Activated CD4-positive, alpha-beta T cell treated with anti-CD3 and anti-CD28 coated beads for 4 hours (primary cell): ENCODE results near the gene RIPOR2.

Experiments
- DNase-seq, 2 donors: peaks; one replicate each; pipeline ENCODE4 v3.0.0-alpha.2; 2020

Gene RIPOR2, protein sequence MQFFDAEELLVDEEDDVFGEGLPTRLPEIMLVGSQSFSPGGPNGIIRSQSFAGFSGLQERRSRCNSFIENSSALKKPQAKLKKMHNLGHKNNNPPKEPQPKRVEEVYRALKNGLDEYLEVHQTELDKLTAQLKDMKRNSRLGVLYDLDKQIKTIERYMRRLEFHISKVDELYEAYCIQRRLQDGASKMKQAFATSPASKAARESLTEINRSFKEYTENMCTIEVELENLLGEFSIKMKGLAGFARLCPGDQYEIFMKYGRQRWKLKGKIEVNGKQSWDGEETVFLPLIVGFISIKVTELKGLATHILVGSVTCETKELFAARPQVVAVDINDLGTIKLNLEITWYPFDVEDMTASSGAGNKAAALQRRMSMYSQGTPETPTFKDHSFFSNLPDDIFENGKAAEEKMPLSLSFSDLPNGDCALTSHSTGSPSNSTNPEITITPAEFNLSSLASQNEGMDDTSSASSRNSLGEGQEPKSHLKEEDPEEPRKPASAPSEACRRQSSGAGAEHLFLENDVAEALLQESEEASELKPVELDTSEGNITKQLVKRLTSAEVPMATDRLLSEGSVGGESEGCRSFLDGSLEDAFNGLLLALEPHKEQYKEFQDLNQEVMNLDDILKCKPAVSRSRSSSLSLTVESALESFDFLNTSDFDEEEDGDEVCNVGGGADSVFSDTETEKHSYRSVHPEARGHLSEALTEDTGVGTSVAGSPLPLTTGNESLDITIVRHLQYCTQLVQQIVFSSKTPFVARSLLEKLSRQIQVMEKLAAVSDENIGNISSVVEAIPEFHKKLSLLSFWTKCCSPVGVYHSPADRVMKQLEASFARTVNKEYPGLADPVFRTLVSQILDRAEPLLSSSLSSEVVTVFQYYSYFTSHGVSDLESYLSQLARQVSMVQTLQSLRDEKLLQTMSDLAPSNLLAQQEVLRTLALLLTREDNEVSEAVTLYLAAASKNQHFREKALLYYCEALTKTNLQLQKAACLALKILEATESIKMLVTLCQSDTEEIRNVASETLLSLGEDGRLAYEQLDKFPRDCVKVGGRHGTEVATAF

GRCh38 chr6:24935366-24936152, at the start of gene RIPOR2:
RIPOR2 (minus strand) TSS chr6:24935960; CDS start chr6:24935898, 62 bp downstream.
- peak; percentile 57 to 65 for DNase-seq

GRCh38 chr6:24985323-24985722, 49.6 kb upstream of the RIPOR2 start:
- DNase-seq = no peak

GRCh38 chr6:24982231-24982630, 46.5 kb upstream of the RIPOR2 start:
- DNase-seq = no peak

DNA sequence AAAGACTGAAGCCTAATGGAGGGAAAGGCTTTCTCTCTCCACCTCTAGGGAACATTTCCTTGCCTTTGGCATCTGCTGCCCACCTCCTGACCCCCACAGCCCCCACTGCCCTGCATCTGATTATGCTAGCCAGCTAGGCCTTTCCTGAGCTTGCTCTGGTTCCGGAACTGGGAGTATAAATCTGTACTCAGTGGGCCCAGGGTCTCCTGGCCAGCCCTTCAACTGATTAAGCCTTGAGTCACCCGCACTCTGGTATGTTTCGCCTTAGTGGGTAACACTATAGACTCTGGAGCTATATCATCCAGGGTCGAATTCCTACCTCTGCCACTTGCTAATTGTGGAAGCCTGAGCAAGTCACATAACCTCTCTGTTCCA, 45.6 kb upstream of the RIPOR2 start:
- DNase-seq = no peak

GRCh38 chr6:24980507-24981385, 45.0 kb upstream of the RIPOR2 start:
- no peak for DNase-seq

DNA sequence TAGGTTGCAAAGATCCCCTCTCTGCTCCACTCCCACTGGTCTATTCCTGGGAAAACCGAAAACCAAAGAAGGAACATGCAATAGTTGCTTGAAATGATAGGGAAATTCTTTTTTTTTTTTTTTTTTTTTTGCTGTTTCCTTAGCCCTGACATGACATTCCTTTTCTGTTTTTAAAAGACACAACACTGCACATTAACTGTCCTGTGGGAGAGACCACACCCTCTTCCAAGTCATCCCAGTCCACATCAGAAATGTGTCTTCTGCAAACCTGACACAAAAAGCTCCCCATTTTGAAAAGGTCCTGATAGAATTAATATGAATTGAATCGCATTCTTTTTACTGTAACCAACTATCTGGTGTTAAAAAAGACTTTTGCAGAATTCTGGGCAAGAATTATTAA, 43.4 kb upstream of the RIPOR2 start:
- no peak for DNase-seq

- DNase-seq = peak; percentile 20 to 29
These were observed 38.7 kb upstream of the RIPOR2 start for GRCh38 chr6:24974182-24975171.

- no peak for DNase-seq
These were observed 36.7 kb upstream of the RIPOR2 start for GRCh38 chr6:24972311-24972958.

DNA sequence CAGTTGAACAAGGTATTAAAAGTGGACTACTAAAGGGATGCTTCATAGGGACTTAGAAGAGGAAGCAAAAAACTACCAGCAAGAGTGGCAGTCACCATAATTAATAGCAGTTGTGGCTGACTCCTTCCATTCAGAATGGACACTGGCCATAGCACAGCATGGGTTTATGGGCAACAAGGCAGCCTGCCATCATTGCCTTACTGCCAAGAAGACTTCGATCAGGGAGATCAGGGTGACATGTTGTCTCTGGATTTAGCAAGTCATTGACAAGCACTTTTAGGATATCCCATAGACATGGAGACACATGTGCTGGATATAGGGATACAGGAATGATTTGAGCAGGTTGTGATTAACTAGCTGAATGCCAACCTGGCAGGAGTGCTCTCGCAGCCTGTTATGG, 35.3 kb upstream of the RIPOR2 start:
- DNase-seq = no peak

DNA sequence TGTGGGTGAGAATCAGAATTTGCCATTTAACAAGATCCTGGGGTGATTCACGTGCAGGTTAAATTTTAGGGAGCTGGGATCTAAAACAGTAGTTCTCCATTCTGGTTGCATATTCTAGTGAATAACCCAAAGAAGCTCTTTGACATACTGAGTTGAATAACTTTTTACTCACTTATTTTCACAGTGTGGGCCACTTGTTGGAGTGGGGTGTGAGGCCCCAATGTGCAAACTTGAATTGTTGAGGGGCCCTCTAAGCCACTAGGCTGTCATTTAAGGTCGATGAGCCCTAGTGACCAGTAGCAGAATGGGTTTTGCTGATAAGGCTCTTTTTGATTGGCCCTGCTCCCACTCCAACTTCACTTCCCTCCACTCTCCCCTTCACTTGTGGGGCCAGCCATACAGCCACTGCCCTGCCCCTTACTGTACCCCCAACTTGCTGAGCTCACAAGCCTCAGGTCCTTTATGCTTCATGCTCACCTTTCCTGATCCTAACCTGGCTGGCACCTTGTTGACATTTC, 33.6 kb upstream of the RIPOR2 start:
- DNase-seq = no peak

DNA sequence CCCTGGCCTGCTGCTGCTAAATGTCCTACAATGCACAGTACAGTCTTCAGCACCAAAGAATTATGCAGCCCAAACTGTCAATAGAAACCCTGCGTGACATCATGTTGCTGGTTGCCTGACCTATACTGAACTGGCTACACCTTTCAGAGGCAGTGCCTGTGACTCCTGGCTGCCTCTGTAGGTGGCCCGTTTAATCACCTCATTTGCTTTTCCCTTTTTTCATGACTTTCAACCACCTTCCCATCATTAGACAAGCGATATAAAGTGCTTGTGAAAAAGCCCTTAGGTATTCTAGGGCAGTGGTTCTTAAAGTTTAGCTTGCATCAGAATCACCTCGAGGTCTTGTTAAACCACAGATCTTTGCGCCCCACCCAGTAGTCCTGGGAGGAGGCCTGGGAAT, 33.0 kb upstream of the RIPOR2 start:
- DNase-seq = no peak

DNA sequence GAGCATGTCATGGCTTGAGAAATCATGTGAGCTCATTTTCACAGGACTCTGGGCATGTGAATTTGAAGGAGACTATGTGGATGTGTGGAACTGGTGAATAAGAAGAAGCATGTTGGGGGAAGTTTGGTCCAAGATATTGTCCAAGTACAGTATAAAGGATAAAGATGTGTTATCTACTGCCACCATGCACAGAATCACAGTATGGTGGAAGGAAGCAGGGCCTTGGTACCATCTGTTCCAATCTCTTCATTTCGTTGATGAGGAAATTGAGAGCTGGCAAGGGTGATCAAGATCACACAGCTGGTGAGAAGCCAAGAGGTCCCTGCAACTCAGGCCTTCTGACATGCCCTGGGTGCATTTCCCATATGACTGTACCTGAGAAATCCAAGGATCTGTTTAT, 31.5 kb upstream of the RIPOR2 start:
- no peak for DNase-seq

DNA sequence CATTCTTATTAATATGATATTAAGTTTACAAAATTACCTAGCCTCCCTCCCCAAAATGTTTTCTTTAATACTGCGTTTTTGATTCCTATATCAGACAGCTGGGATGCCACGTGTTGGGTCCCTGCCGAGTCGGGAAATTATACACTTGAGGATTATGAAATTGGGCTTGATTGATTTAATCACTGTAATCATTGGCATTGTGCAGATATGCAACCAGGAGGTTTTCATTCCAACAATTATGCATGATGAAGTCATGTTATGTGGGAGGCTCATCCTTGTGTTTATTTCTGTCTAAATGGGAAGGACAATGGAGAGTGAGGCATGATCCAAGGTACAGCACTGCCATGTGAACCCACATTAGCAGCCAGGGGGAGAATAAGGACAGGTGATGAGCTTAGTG, 30.6 kb upstream of the RIPOR2 start:
- DNase-seq = no peak

GRCh38 chr6:24963887-24964570, 28.3 kb upstream of the RIPOR2 start:
- DNase-seq = no peak

- DNase-seq = no peak
These were observed 27.6 kb upstream of the RIPOR2 start for GRCh38 chr6:24963339-24963738.

DNA sequence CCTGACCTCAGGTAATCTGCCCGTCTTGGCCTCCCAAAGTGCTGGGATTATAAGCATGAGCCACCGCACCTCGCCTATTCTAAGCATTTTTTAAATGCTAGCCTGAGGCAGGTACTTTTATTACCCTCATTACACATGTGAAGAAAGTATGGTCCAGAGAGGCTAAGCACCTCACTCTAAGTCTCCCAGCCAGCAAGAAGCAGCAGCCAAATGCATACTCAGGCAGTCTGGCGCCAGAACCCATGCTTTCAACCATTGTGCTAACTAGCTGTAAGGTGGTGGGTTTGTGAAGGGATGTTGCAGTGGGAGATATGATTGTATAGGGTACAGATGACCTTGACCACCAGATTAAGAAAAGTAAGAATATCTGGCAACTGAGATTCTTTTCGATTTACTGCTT, 26.1 kb upstream of the RIPOR2 start:
- DNase-seq = no peak

GRCh38 chr6:24960991-24961475, 25.3 kb upstream of the RIPOR2 start:
- DNase-seq = no peak

DNA sequence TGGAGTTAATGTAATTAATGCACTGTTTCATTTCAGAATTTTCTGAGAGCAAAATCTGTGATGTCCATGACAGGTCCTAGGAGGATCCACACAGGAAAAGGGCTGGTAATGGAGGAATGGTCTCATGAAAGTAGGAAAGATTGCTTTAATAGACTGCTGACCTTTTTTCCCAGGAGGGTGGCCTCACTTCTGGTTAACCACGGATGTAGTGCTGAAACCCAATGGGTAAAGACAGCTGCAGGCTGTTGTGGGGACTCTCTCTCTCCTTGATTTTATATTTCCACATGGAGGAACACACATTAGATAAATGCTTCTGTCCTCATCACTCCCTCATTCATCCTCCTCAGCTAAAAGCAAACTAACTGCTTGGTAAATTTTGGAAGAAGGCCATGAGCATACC, 23.6 kb upstream of the RIPOR2 start:
- no peak for DNase-seq

DNA sequence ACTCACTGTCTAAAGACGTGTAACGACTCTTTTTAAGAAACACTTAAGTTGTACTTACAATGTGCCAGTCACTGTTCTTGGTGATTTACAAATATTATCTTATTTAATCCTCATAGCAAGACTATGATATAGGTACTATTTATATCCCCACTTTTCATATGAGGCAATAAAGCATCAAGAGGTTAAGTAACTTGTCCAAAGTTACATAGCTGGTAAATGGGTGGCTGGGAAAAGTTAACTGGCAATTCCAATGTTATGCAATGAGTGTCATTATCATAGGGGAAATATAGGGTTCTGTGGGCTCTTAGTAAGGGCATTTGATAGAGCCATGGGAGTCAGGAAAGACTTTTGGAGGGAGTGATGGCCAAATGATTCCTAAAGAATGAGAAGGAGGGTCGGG, 21.4 kb upstream of the RIPOR2 start:
- DNase-seq = no peak
